Testis (tissue), 3 donors: ENCODE measurements around the gene MN1. TPM values are rescaled to one million over a fixed set of nuclear protein-coding genes. Genes with fewer than 3 reads are reported as not detected.

Experiments
- DNase-seq: peaks from one replicate; pipeline ENCODE4 v3.0.0-alpha.2; 2019
- H3K27ac ChIP-seq, 2 donors: fragments of 200-600 bp; sonication (generic); one replicate each; pipeline ENCODE4 v1.5.1; 2019
- H3K27me3 ChIP-seq: fragments of 200-600 bp; sonication (generic); one replicate; pipeline ENCODE4 v1.5.1; 2019
- H3K36me3 ChIP-seq: fragments of 200-600 bp; sonication (generic); one replicate; pipeline ENCODE4 v1.5.1; 2017; ENCODE audit warnings: low read depth; ENCODE audit errors: missing control alignments
- H3K4me1 ChIP-seq: fragments of 200-600 bp; sonication (generic); one replicate; pipeline ENCODE4 v1.5.1; 2019
- H3K4me3 ChIP-seq, 2 donors: fragments of 200-600 bp; sonication (generic); one replicate each; pipeline ENCODE4 v1.5.1; 2017 to 2019
- H3K9me3 ChIP-seq: fragments of 200-600 bp; sonication (generic); one replicate; pipeline ENCODE4 v1.5.1; 2017
- POLR2A ChIP-seq: fragments of 450-650 bp; IDR thresholded peaks from one replicate; pipeline ENCODE4 v1.6.1; 2017; ENCODE audit warnings: antibody characterized with exemption, mild to moderate bottlenecking, moderate library complexity
- WGBS, 2 donors: methylation state at CpG; one replicate each; pipeline ENCODE4 v1.1.5; 2018; 5-methylcytosine and 5-hydroxymethylcytosine counted together
- intact Hi-C: fragments of 100-400 bp; cut with DNase I; formaldehyde crosslinking; loops from one replicate; pipeline ENCODE4 v1.15.1; 2023; ENCODE audit warnings: low total_unique reads
- polyA plus RNA-seq: library from polyadenylated mRNA; stranded (reverse); fragments of 350-450 nt; fragmentation: Illumina TruSeq; extraction: RNeasy Lipid Tissue Mini Kit (QIAGEN cat#74804); gene quantifications from one replicate; pipeline ENCODE4 v1.2.3, GENCODE V29; 2014; ENCODE audit warnings: low read depth, low replicate concordance; ENCODE audit not compliant: insufficient read depth
- total RNA-seq, 2 donors: library from RNA; depleted of rRNA; stranded (reverse); fragments of >200 nt; gene quantifications; one replicate each; pipeline ENCODE4 v1.2.3, GENCODE V29; 2016
- TF ChIP-seq, protein P1 (sequence below), 3 experiments: fragments of 450-650 bp in 2 of 3; fragments of 200-600 bp in 1 of 3; sonication (generic) in 1 of 3; IDR thresholded peaks; one replicate each; pipeline ENCODE4 v1.5.1; 2016 to 2019; ENCODE audit warnings: antibody characterized with exemption in 3 of 3, mild to moderate bottlenecking in 2 of 3, moderate library complexity in 1 of 3

Gene MN1
- total and polyA plus RNA-seq, 3 donors from 2014 or later = 3.2 to 5.6 (median 4.3) TPM

DNA sequence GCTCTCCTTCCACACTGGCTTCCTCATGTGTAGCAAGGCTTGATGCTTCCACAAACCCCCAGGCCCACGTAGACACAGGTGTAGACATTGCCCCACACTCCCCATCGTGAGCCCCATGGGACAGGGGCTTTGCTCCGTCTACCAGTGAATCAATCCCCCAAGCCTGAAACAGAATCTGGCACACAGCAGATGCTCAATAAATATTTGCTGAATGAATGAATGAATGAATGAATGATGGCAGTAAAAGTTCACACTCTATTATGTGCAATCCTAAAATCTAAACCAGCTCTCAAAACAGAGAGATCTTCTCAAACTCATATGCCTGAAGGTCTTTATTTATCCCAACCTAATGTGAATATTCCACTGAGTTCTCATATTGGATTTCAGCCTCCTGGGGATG lies 69.9 kb downstream of the MN1 start:
- peaks cover 4% of the 10 kb centered on the region for H3K4me1 ChIP-seq
- H3K27ac ChIP-seq = no peak overlapping the region
- no peaks in the 10 kb centered on the region for H3K9me3 ChIP-seq
- no peak overlapping the region for H3K4me3 ChIP-seq
- H3K27me3 ChIP-seq = no peaks in the 10 kb centered on the region
- DNase-seq = no peak
- no peaks in the 10 kb centered on the region for H3K36me3 ChIP-seq
- 90 to 95% methylated on average over 3 of the region's 3 CpGs for WGBS, 2 donors
- intact Hi-C loops = no loop called here
- TF ChIP-seq, protein P1, sequence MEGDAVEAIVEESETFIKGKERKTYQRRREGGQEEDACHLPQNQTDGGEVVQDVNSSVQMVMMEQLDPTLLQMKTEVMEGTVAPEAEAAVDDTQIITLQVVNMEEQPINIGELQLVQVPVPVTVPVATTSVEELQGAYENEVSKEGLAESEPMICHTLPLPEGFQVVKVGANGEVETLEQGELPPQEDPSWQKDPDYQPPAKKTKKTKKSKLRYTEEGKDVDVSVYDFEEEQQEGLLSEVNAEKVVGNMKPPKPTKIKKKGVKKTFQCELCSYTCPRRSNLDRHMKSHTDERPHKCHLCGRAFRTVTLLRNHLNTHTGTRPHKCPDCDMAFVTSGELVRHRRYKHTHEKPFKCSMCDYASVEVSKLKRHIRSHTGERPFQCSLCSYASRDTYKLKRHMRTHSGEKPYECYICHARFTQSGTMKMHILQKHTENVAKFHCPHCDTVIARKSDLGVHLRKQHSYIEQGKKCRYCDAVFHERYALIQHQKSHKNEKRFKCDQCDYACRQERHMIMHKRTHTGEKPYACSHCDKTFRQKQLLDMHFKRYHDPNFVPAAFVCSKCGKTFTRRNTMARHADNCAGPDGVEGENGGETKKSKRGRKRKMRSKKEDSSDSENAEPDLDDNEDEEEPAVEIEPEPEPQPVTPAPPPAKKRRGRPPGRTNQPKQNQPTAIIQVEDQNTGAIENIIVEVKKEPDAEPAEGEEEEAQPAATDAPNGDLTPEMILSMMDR (IDR thresholded peaks at IDR 0.05) = no peak
- TF ChIP-seq POLR2A = no peak

DNA sequence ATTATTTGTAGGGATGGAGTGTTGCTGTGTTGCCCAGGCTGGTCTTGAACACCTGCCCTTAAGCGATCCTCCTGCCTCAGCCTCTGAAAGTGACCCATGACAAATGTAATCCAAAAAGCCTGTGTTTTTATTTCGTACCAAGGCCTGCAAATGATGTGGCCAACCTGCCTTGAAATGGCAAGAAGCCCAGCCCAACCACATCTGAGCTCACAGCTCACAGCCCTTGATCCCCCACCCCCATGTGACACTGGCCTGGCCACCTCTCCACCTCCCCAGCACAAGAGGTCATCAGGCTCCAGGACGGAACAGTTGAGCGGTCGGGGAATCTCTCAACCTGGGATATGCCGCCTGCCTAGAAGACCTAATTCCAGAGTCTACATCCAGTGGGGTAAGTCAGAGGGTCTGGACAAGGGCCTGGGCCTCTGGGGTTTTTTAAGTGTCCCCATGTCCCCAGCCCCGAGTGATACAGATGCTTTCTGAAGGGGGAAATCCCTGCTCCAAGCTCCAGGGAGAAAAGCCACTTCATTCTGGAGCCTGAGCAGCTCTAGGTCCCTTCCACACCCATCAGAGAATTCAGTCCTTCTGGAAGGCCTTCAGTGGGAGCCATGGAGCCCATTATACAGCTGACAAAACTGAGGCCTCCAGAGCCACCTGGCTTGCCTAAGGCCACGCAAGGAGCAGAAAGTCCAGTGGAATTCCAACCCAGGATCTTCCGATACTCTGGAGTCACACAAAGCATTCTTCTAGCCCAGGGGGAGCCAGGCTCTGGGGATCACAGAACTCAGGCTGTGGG lies 70.7 kb downstream of the MN1 start:
- 93 to 97% methylated on average over 9 of the region's 9 CpGs for WGBS, 2 donors
- no peaks in the 10 kb centered on the region for H3K9me3 ChIP-seq
- no peaks in the 10 kb centered on the region for H3K27me3 ChIP-seq
- H3K27ac ChIP-seq = no peak overlapping the region
- no peaks in the 10 kb centered on the region for H3K36me3 ChIP-seq
- H3K4me3 ChIP-seq = no peak overlapping the region
- H3K4me1 ChIP-seq = peaks cover 12% of the 10 kb centered on the region
- intact Hi-C loops = no loop called here
- DNase-seq = no peak
- no peak for TF ChIP-seq POLR2A
- TF ChIP-seq, protein P1 (IDR thresholded peaks at IDR 0.05) = no peak

DNA sequence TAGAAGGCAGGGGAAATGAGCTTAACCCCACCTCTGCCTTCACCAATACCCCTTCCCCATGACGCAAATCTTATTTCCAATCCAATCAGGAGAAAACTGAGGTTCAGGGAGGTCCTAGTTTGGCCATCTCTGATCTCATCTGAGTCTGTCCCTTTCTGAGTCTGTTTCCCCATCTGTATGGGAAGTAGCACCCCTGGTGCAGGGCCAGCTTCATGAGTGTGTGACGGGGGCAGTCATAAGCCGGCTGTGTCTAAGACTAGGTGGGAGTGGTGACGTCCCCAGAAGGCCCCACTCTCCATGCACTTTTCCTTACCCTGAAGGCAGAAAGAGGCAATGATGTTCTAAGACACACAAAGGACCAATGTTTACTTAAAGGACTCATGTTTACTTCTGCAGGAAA lies 72.3 kb downstream of the MN1 start:
- H3K36me3 ChIP-seq = no peaks in the 10 kb centered on the region
- H3K27ac ChIP-seq = no peak overlapping the region
- 92 to 98% methylated on average over 4 of the region's 4 CpGs for WGBS, 2 donors
- H3K4me3 ChIP-seq = no peak overlapping the region
- DNase-seq = no peak
- no peaks in the 10 kb centered on the region for H3K9me3 ChIP-seq
- intact Hi-C loops = no loop called here
- H3K4me1 ChIP-seq = peaks cover 12% of the 10 kb centered on the region
- TF ChIP-seq, protein P1 (IDR thresholded peaks at IDR 0.05) = no peak
- TF ChIP-seq POLR2A = no peak
- H3K27me3 ChIP-seq = no peaks in the 10 kb centered on the region

DNA sequence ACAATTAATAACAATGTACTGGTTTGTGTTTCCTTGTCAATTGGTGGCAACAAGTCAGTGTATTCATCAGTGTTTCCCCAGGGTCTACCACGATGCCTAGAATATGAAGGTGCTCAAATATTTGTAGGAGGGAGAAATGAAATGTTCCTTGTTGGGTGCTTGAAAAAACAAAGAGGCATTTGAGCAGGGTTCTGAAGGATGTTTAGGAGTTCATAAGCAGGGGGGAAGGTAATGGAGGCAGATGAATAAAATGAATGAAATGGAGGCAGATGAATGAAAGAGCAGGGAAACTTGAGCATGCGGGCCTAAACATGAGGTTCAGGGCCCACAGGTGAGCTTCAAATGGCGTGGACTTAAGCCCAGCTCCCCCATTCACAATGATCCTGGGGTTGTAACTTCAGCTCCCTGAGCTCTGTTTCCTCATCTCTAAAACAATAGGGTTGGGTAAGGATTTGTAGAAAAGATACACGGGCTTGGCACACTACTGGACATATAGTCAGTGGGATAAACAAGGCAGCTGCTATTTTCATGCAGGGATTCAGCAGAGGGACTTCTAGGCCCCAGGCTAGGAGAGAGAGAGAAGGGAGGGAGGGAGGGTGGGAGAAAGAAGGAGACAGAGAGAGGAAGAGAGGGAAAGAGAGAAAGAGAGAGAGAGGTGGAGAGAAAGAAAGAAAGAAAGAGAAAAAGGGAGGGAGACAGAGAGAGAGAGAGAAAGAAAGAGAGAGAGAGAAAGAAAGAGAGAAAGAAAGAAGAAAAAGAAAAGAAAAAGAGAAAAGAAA lies 73.7 kb downstream of the MN1 start:
- H3K27ac ChIP-seq = no peak overlapping the region
- no peaks in the 10 kb centered on the region for H3K27me3 ChIP-seq
- H3K36me3 ChIP-seq = no peaks in the 10 kb centered on the region
- 91 to 93% methylated on average over 4 of the region's 4 CpGs for WGBS, 2 donors
- H3K4me1 ChIP-seq = peaks cover 12% of the 10 kb centered on the region
- TF ChIP-seq POLR2A = no peak
- TF ChIP-seq, protein P1 (IDR thresholded peaks at IDR 0.05) = no peak
- no peaks in the 10 kb centered on the region for H3K9me3 ChIP-seq
- no peak overlapping the region for H3K4me3 ChIP-seq
- DNase-seq = no peak
- intact Hi-C loops = no loop called here
